Measurements from ENCODE around the gene UNC80.
A peak's percentile ranks its signal among the peaks of the same experiment; 100 is the strongest.

The UNC80 gene

GRCh38 chr2:209787416-209787815 is 15.8 kb downstream of the UNC80 start:
- Histone ChIP-seq H3K27ac (ENCODE audit: low read length) (no peak overlapping the region), H3K36me3 (ENCODE audit: insufficient read depth, low read length) (no peaks in the 10 kb centered on the region), H3K79me2 (ENCODE audit: insufficient read depth, low read length) (no peaks in the 10 kb centered on the region), H3K27me3 (ENCODE audit: insufficient read depth, low read length, poor library complexity) (no peaks in the 10 kb centered on the region), H3K9ac (ENCODE audit: low read depth, low read length) (no peak overlapping the region), H3K4me2 (ENCODE audit: insufficient read depth, low read length) (no peak overlapping the region), H2AFZ (ENCODE audit: low read depth, low read length) (no peak overlapping the region), H3K4me3 (ENCODE audit: low read depth in 1 of 2, low read length in 2 of 2) (no peak overlapping the region), H3K4me1 (ENCODE audit: insufficient read depth, low read length) (no peaks in the 10 kb centered on the region), H3K9me3 (ENCODE audit: insufficient read depth, low read length, severe bottlenecking) (no peaks in the 10 kb centered on the region), H4K20me1 (ENCODE audit: insufficient read depth, low read length) (no peaks in the 10 kb centered on the region)
- TF ChIP-seq CTCF (IDR thresholded peaks at IDR 0.05; ENCODE audit: borderline replicate concordance, extremely low read depth, low read length, poor library complexity, severe bottlenecking), result no peak
- no peak for TF ChIP-seq EZH2 (IDR thresholded peaks at IDR 0.05; ENCODE audit: borderline replicate concordance, low read depth, low read length, severe bottlenecking)
- no peak for ATAC-seq (ENCODE audit: insufficient read depth, low read depth)
- no peak for DNase-seq

GRCh38 chr2:209788925-209789324 is 17.3 kb downstream of the UNC80 start:
- H3K4me2 ChIP-seq (ENCODE audit: insufficient read depth, low read length), result no peak overlapping the region
- H3K27ac ChIP-seq (ENCODE audit: low read length), result no peak overlapping the region
- H3K9me3 ChIP-seq (ENCODE audit: insufficient read depth, low read length, severe bottlenecking), result no peaks in the 10 kb centered on the region
- no peak overlapping the region for H2AFZ ChIP-seq (ENCODE audit: low read depth, low read length)
- no peak for DNase-seq
- TF ChIP-seq CTCF (IDR thresholded peaks at IDR 0.05; ENCODE audit: borderline replicate concordance, extremely low read depth, low read length, poor library complexity, severe bottlenecking), result no peak
- TF ChIP-seq EZH2 (IDR thresholded peaks at IDR 0.05; ENCODE audit: borderline replicate concordance, low read depth, low read length, severe bottlenecking), result no peak
- H3K27me3 ChIP-seq (ENCODE audit: insufficient read depth, low read length, poor library complexity), result no peaks in the 10 kb centered on the region
- no peak overlapping the region for H3K4me3 ChIP-seq (ENCODE audit: low read depth in 1 of 2, low read length in 2 of 2)
- no peaks in the 10 kb centered on the region for H4K20me1 ChIP-seq (ENCODE audit: insufficient read depth, low read length)
- no peaks in the 10 kb centered on the region for H3K36me3 ChIP-seq (ENCODE audit: insufficient read depth, low read length)
- H3K9ac ChIP-seq (ENCODE audit: low read depth, low read length), result no peak overlapping the region
- no peaks in the 10 kb centered on the region for H3K4me1 ChIP-seq (ENCODE audit: insufficient read depth, low read length)
- ATAC-seq (ENCODE audit: insufficient read depth, low read depth), result no peak
- H3K79me2 ChIP-seq (ENCODE audit: insufficient read depth, low read length), result no peaks in the 10 kb centered on the region

- Histone ChIP-seq H3K9ac (ENCODE audit: low read depth, low read length) (no peak overlapping the region), H3K36me3 (ENCODE audit: insufficient read depth, low read length) (no peaks in the 10 kb centered on the region), H3K79me2 (ENCODE audit: insufficient read depth, low read length) (no peaks in the 10 kb centered on the region), H2AFZ (ENCODE audit: low read depth, low read length) (peak overlapping the region; percentile 59; the same call in 1 of the 2 replicates), H3K4me2 (ENCODE audit: insufficient read depth, low read length) (peak overlapping the region; percentile 50), H4K20me1 (ENCODE audit: insufficient read depth, low read length) (no peaks in the 10 kb centered on the region), H3K4me1 (ENCODE audit: insufficient read depth, low read length) (no peaks in the 10 kb centered on the region), H3K27ac (ENCODE audit: low read length) (no peak overlapping the region), H3K4me3 (ENCODE audit: low read depth in 1 of 2, low read length in 2 of 2) (no peak overlapping the region; a peak in 1 of 4 replicates), H3K27me3 (ENCODE audit: insufficient read depth, low read length, poor library complexity) (no peaks in the 10 kb centered on the region), H3K9me3 (ENCODE audit: insufficient read depth, low read length, severe bottlenecking) (no peaks in the 10 kb centered on the region)
- ATAC-seq (ENCODE audit: insufficient read depth, low read depth) (peak; percentile 65), DNase-seq (no peak)
- TF ChIP-seq CTCF (IDR thresholded peaks at IDR 0.05; ENCODE audit: borderline replicate concordance, extremely low read depth, low read length, poor library complexity, severe bottlenecking), result no peak
- TF ChIP-seq EZH2 (IDR thresholded peaks at IDR 0.05; ENCODE audit: borderline replicate concordance, low read depth, low read length, severe bottlenecking), result no peak
Measured at GRCh38 chr2:209790066-209790728, 18.6 kb downstream of the UNC80 start.
